Vagina (tissue), 2 donors: ENCODE measurements around the gene TOGARAM1. TPM values are rescaled to one million over a fixed set of nuclear protein-coding genes. Genes with fewer than 3 reads are reported as not detected.

Experiments used
- DNase-seq, 2 donors: peaks; one replicate each; pipeline ENCODE4 v3.0.0-alpha.2; 2017; ENCODE audit errors: extremely low spot score in 2 of 2
- H3K27ac ChIP-seq: fragments of 200-600 bp; sonication (generic); one replicate; pipeline ENCODE4 v1.5.1; 2019
- H3K27me3 ChIP-seq: fragments of 200-600 bp; sonication (generic); one replicate; pipeline ENCODE4 v1.5.1; 2019
- H3K36me3 ChIP-seq, 2 donors: fragments of 200-600 bp; sonication (generic); one replicate each; pipeline ENCODE4 v1.5.1; 2017 to 2019
- H3K4me1 ChIP-seq: fragments of 200-600 bp; sonication (generic); one replicate; pipeline ENCODE4 v1.5.1; 2019
- H3K4me3 ChIP-seq, 2 donors: fragments of 200-600 bp; sonication (generic); 1 replicate in 1 of 2; 2 replicates in 1 of 2; pipeline ENCODE4 v1.5.1; 2016 to 2019
- H3K9me3 ChIP-seq: fragments of 200-600 bp; sonication (generic); one replicate; pipeline ENCODE4 v1.5.1; 2019
- CTCF ChIP-seq, 3 experiments: fragments of 450-650 bp in 2 of 3; fragments of 200-600 bp in 1 of 3; sonication (generic) in 1 of 3; IDR thresholded peaks; one replicate each; pipeline ENCODE4 v1.5.1; 2017 to 2019; ENCODE audit warnings: antibody characterized with exemption in 3 of 3, mild to moderate bottlenecking in 2 of 3, moderate library complexity in 2 of 3
- POLR2A ChIP-seq, 2 donors: fragments of 450-650 bp; IDR thresholded peaks; one replicate each; pipeline ENCODE4 v1.6.1; 2017; ENCODE audit warnings: antibody characterized with exemption in 2 of 2, mild to moderate bottlenecking in 2 of 2, moderate library complexity in 2 of 2
- POLR2AphosphoS5 ChIP-seq, 2 donors: sonication (generic); formaldehyde crosslinking; IDR thresholded peaks; one replicate each; pipeline ENCODE4 v1.9.0; 2017; ENCODE audit warnings: antibody characterized with exemption in 2 of 2, mild to moderate bottlenecking in 2 of 2, low read depth in 1 of 2; ENCODE audit not compliant: insufficient read depth in 1 of 2
- intact Hi-C: fragments of 100-400 bp; cut with DNase I; formaldehyde crosslinking; loops from one replicate; pipeline ENCODE4 v1.15.1; 2023
- total RNA-seq: library from RNA; depleted of rRNA; stranded (reverse); fragments of >200 nt; gene quantifications from one replicate; pipeline ENCODE4 v1.2.3, GENCODE V29; 2016

The TOGARAM1 gene
- total RNA-seq, 1 donor from 2014 or later, result 13.0 TPM

GRCh38 chr14:45103806-45104205, 141.8 kb downstream of the TOGARAM1 start:
- DNase-seq, result no peak
- Histone ChIP-seq H3K36me3 (peaks cover 0 to 57% of the 10 kb centered on the region in 2 donors), H3K4me1 (no peaks in the 10 kb centered on the region), H3K27me3 (no peaks in the 10 kb centered on the region), H3K27ac (no peak overlapping the region), H3K4me3 (no peak overlapping the region), H3K9me3 (no peaks in the 10 kb centered on the region)
- TF ChIP-seq POLR2A (IDR thresholded peaks at IDR 0.05) (no peak), CTCF (IDR thresholded peaks at IDR 0.05) (no peak), POLR2AphosphoS5 (IDR thresholded peaks at IDR 0.05; ENCODE audit: insufficient read depth in 1 of 2, low read depth in 1 of 2) (no peak)
- intact Hi-C loops, result no loop called here

- Histone ChIP-seq H3K4me1 (no peaks in the 10 kb centered on the region), H3K4me3 (no peak overlapping the region), H3K9me3 (no peaks in the 10 kb centered on the region), H3K27ac (no peak overlapping the region), H3K27me3 (no peaks in the 10 kb centered on the region), H3K36me3 (peaks cover 0 to 58% of the 10 kb centered on the region in 2 donors)
- no peak for DNase-seq
- intact Hi-C loops, result no loop called here
- no peak for TF ChIP-seq POLR2AphosphoS5 (IDR thresholded peaks at IDR 0.05; ENCODE audit: insufficient read depth in 1 of 2, low read depth in 1 of 2)
- TF ChIP-seq POLR2A (IDR thresholded peaks at IDR 0.05), result no peak
- no peak for TF ChIP-seq CTCF (IDR thresholded peaks at IDR 0.05)
Observed at GRCh38 chr14:45104561-45104960, 142.6 kb downstream of the TOGARAM1 start.

- intact Hi-C loops, result no loop called here
- Histone ChIP-seq H3K4me3 (no peak overlapping the region), H3K36me3 (peaks cover 0 to 75% of the 10 kb centered on the region in 2 donors), H3K9me3 (no peaks in the 10 kb centered on the region), H3K4me1 (no peaks in the 10 kb centered on the region), H3K27ac (no peak overlapping the region), H3K27me3 (no peaks in the 10 kb centered on the region)
- no peak for DNase-seq
- TF ChIP-seq POLR2AphosphoS5 (IDR thresholded peaks at IDR 0.05; ENCODE audit: insufficient read depth in 1 of 2, low read depth in 1 of 2) (no peak), CTCF (IDR thresholded peaks at IDR 0.05) (no peak), POLR2A (IDR thresholded peaks at IDR 0.05) (no peak)
Observed at GRCh38 chr14:45112896-45113781, 151.1 kb downstream of the TOGARAM1 start.

GRCh38 chr14:45114327-45114726, 152.3 kb downstream of the TOGARAM1 start:
- H3K27me3 ChIP-seq, result no peaks in the 10 kb centered on the region
- TF ChIP-seq POLR2AphosphoS5 (IDR thresholded peaks at IDR 0.05; ENCODE audit: insufficient read depth in 1 of 2, low read depth in 1 of 2), result no peak
- no peak for TF ChIP-seq CTCF (IDR thresholded peaks at IDR 0.05)
- no peak for TF ChIP-seq POLR2A (IDR thresholded peaks at IDR 0.05)
- no peaks in the 10 kb centered on the region for H3K4me1 ChIP-seq
- H3K36me3 ChIP-seq, result peaks cover 0 to 76% of the 10 kb centered on the region in 2 donors
- intact Hi-C loops, result no loop called here
- no peak overlapping the region for H3K27ac ChIP-seq
- no peak for DNase-seq
- no peaks in the 10 kb centered on the region for H3K9me3 ChIP-seq
- no peak overlapping the region for H3K4me3 ChIP-seq

- DNase-seq, result no peak
- Histone ChIP-seq H3K27me3 (no peaks in the 10 kb centered on the region), H3K4me3 (no peak overlapping the region), H3K4me1 (no peaks in the 10 kb centered on the region), H3K9me3 (no peaks in the 10 kb centered on the region), H3K27ac (no peak overlapping the region), H3K36me3 (peaks cover 0 to 93% of the 10 kb centered on the region in 2 donors)
- TF ChIP-seq CTCF (IDR thresholded peaks at IDR 0.05) (no peak), POLR2AphosphoS5 (IDR thresholded peaks at IDR 0.05; ENCODE audit: insufficient read depth in 1 of 2, low read depth in 1 of 2) (no peak), POLR2A (IDR thresholded peaks at IDR 0.05) (no peak)
- intact Hi-C loops, result no loop called here
Observed at GRCh38 chr14:45118594-45118993, 156.6 kb downstream of the TOGARAM1 start.
